HCT116 (cell line): ENCODE measurements around the gene KLF16. TPM values are rescaled to one million over a fixed set of nuclear protein-coding genes. Genes with fewer than 3 reads are reported as not detected.

Experiments
- ATAC-seq: fragments of 200-7000 bp; cut with Tn5 transposase; 2 replicates; pipeline ENCODE4 v1.9.1; 2020; ENCODE audit warnings: mild to moderate bottlenecking, moderate library complexity
- BruUV-seq: library from RNA; stranded (reverse); fragments of 400-500 nt; replicated peaks from 2 replicates; lab custom pipeline; 2021; lab: Mats Ljungman, UMichigan
- CTCF ChIA-PET: fragments of 300-600 bp; sonication (Branson Sonifier 250); formaldehyde crosslinking; loops from one replicate; lab custom pipeline; 2021; ENCODE audit warnings: antibody characterized with exemption; lab: Charles Lee
- POLR2A ChIA-PET: fragments of 300-600, 350-600 bp; sonication (Branson Sonifier 250); formaldehyde crosslinking; loops from one replicate; lab custom pipeline; 2021; ENCODE audit warnings: antibody characterized with exemption; lab: Charles Lee
- RAD21 ChIA-PET, 2 experiments: fragments of 300-600 bp; sonication (Branson Sonifier 250); formaldehyde crosslinking; loops; one replicate each; lab custom pipeline; 2023; ENCODE audit warnings: low total read pairs in 2 of 2; ENCODE audit not compliant: uncharacterized antibody in 2 of 2, unreplicated experiment in 2 of 2, low non-redundant PET in 1 of 2; lab: Charles Lee
- DNase-seq: peaks from one replicate; pipeline ENCODE4 v3.0.0-alpha.2; 2010; ENCODE audit warnings: low read depth, low spot score
- H2AFZ ChIP-seq: fragments of 200-600 bp; shearing (Covaris generic), sonication (generic); 2 replicates; pipeline ENCODE4 v1.6.1; 2017; ENCODE audit warnings: low read depth, mixed run types, mixed read lengths, antibody characterized with exemption, low read length; ENCODE audit not compliant: poor library complexity, severe bottlenecking
- H3K27ac ChIP-seq: 2 replicates; pipeline ENCODE4 v1.5.1; 2012; ENCODE audit warnings: low read depth, low read length
- H3K27me3 ChIP-seq: fragments of 200-600 bp; sonication (generic); 2 replicates; pipeline ENCODE4 v1.6.1; 2016; ENCODE audit warnings: mixed run types, low read length, mixed read lengths; ENCODE audit not compliant: insufficient read depth
- H3K36me3 ChIP-seq, 2 experiments: fragments of 200-500 bp in 1 of 2; fragments of 200-600 bp in 1 of 2; sonication (Bioruptor generic) in 1 of 2; sonication (generic) in 1 of 2; 2 replicates each; pipeline versions ENCODE4 v1.5.1 to v1.6.1; 2014 to 2016; ENCODE audit warnings: low read length in 2 of 2, inconsistent platforms in 1 of 2, mixed read lengths in 1 of 2, mixed run types in 1 of 2; ENCODE audit not compliant: insufficient read depth in 2 of 2, control insufficient read depth in 1 of 2
- H3K4me1 ChIP-seq, 2 experiments: fragments of 200-600 bp in 1 of 2; sonication (generic) in 1 of 2; 2 replicates each; pipeline versions ENCODE4 v1.5.1 to v1.6.1; 2012 to 2017; ENCODE audit warnings: low read length in 2 of 2, inconsistent platforms in 1 of 2, mild to moderate bottlenecking in 1 of 2, mixed read lengths in 1 of 2, mixed run types in 1 of 2, moderate library complexity in 1 of 2; ENCODE audit not compliant: insufficient read depth in 2 of 2, control insufficient read depth in 1 of 2
- H3K4me2 ChIP-seq: fragments of 200-600 bp; sonication (generic); 2 replicates; pipeline ENCODE4 v1.6.1; 2017; ENCODE audit warnings: mixed run types, low read length, mixed read lengths
- H3K4me3 ChIP-seq, 2 experiments: fragments of 200-600 bp in 1 of 2; sonication (generic) in 1 of 2; replicated peaks in 1 of 2; 2 replicates each; pipeline ENCODE4 v1.5.1; 2011 to 2016; ENCODE audit warnings: low read length in 2 of 2, control low read depth in 1 of 2, low read depth in 1 of 2, mild to moderate bottlenecking in 1 of 2, mixed read lengths in 1 of 2, mixed run types in 1 of 2
- H3K79me2 ChIP-seq: fragments of 200-600 bp; sonication (generic); 2 replicates; pipeline ENCODE4 v1.6.1; 2017; ENCODE audit warnings: mild to moderate bottlenecking, mixed run types, low read length, moderate library complexity, mixed read lengths; ENCODE audit not compliant: insufficient read depth
- H3K9ac ChIP-seq: fragments of 200-600 bp; sonication (generic); 2 replicates; pipeline ENCODE4 v1.6.1; 2016; ENCODE audit warnings: low read length, mixed read lengths
- H3K9me2 ChIP-seq: fragments of 200-600 bp; sonication (generic), shearing (Covaris generic); 2 replicates; pipeline ENCODE4 v1.6.1; 2017; ENCODE audit warnings: mixed run types, mild to moderate bottlenecking, moderate library complexity; ENCODE audit not compliant: insufficient read depth
- H3K9me3 ChIP-seq, 2 experiments: fragments of 200-500 bp in 1 of 2; fragments of 200-600 bp in 1 of 2; sonication (Bioruptor generic) in 1 of 2; sonication (generic) in 1 of 2; 2 replicates each; pipeline ENCODE4 v1.6.1; 2014 to 2017; ENCODE audit warnings: low read length in 2 of 2, mixed read lengths in 2 of 2, inconsistent platforms in 1 of 2, low read depth in 1 of 2, mild to moderate bottlenecking in 1 of 2, mixed run types in 1 of 2, moderate library complexity in 1 of 2; ENCODE audit not compliant: control insufficient read depth in 1 of 2, insufficient read depth in 1 of 2
- H4K20me1 ChIP-seq: fragments of 200-600 bp; sonication (generic), shearing (Covaris generic); 2 replicates; pipeline ENCODE4 v1.6.1; 2017; ENCODE audit warnings: mixed run types, mild to moderate bottlenecking, moderate library complexity; ENCODE audit not compliant: insufficient read depth
- CTCF ChIP-seq, 3 experiments: fragments of 200-600 bp in 1 of 3; sonication (generic) in 1 of 3; IDR thresholded peaks in 2 of 3; conservative IDR thresholded peaks in 1 of 3; 2 replicates each; pipeline ENCODE4 v1.5.1; 2012 to 2017; ENCODE audit warnings: low read depth in 2 of 3, low read length in 2 of 3, antibody characterized with exemption in 1 of 3, borderline replicate concordance in 1 of 3, control low read depth in 1 of 3, mild to moderate bottlenecking in 1 of 3, mixed read lengths in 1 of 3, mixed run types in 1 of 3, moderate library complexity in 1 of 3; ENCODE audit not compliant: insufficient read depth in 1 of 3
- EGR1 ChIP-seq: IDR thresholded peaks from 2 replicates; pipeline ENCODE4 v1.6.1; 2012; ENCODE audit warnings: low read depth
- EZH2 ChIP-seq: fragments of 200-600 bp; sonication (generic); IDR thresholded peaks from 2 replicates; pipeline ENCODE4 v1.6.1; 2017; ENCODE audit warnings: antibody characterized with exemption, mixed run types
- EZH2phosphoT487 ChIP-seq: fragments of 200-600 bp; IDR thresholded peaks from 2 replicates; pipeline ENCODE4 v1.6.1; 2018; ENCODE audit warnings: antibody characterized with exemption, borderline replicate concordance
- JUND ChIP-seq: IDR thresholded peaks from 2 replicates; pipeline ENCODE4 v1.6.1; 2012
- REST ChIP-seq: IDR thresholded peaks from 2 replicates; pipeline ENCODE4 v1.6.1; 2012; ENCODE audit warnings: low read depth
- SIN3A ChIP-seq: IDR thresholded peaks from 2 replicates; pipeline ENCODE4 v1.6.1; 2012; ENCODE audit warnings: low read depth
- SRF ChIP-seq: IDR thresholded peaks from 2 replicates; pipeline ENCODE4 v1.6.1; 2012; ENCODE audit warnings: low read depth
- ZBTB33 ChIP-seq: IDR thresholded peaks from 2 replicates; pipeline ENCODE4 v1.6.1; 2011; ENCODE audit warnings: mild to moderate bottlenecking, low read length, moderate library complexity; ENCODE audit not compliant: insufficient replicate concordance; ENCODE audit errors: extremely low read depth
- ZFX ChIP-seq: fragments of 450-650 bp; IDR thresholded peaks from 2 replicates; pipeline ENCODE4 v1.6.1; 2017
- ZNF274 ChIP-seq: fragments of 200-500 bp; sonication (Bioruptor generic); IDR thresholded peaks from 2 replicates; pipeline ENCODE4 v1.6.1; 2014; ENCODE audit warnings: mild to moderate bottlenecking, low read depth, low read length, inconsistent platforms
- intact Hi-C: fragments of 100-400 bp; cut with micrococcal nuclease; formaldehyde crosslinking; loops from 2 replicates; pipeline ENCODE4 v1.10.0; 2022
- total RNA-seq: library from RNA; stranded (reverse); gene quantifications from one replicate; pipeline ENCODE4 v1.2.1, GENCODE V29; 2021; ENCODE audit not compliant: unreplicated experiment

KLF16 gene
- total RNA-seq, 1 experiment from 2014 or later = 64.3 TPM

GRCh38 chr19:1847684-1848398 is 15.5 kb downstream of the KLF16 start:
- peak overlapping the region; percentile 88 for H3K9ac ChIP-seq
- H3K9me2 ChIP-seq = no peaks in the 10 kb centered on the region
- peak overlapping the region; percentile 94 for H3K4me2 ChIP-seq
- ChIA-PET CTCF (no interaction called here), RAD21 (no interaction called here), POLR2A (no interaction called here)
- intact Hi-C loops = no loop called here
- peak overlapping the region; percentile 99 for H3K27ac ChIP-seq
- no peaks in the 10 kb centered on the region for H3K27me3 ChIP-seq
- H3K36me3 ChIP-seq = peaks cover 0 to 8% of the 10 kb centered on the region in 2 experiments; a peak in 1 of 4 replicates
- ATAC-seq (peak; percentile 48), DNase-seq (no peak)
- H3K4me1 ChIP-seq = peaks cover 28 to 38% of the 10 kb centered on the region in 2 experiments
- H3K9me3 ChIP-seq = no peaks in the 10 kb centered on the region
- H2AFZ ChIP-seq = no peak overlapping the region
- peak overlapping the region; percentile 88 to 98 for H3K4me3 ChIP-seq
- peaks cover 15% of the 10 kb centered on the region; the same call in 1 of the 2 replicates for H4K20me1 ChIP-seq
- H3K79me2 ChIP-seq = peaks cover 71% of the 10 kb centered on the region
- TF ChIP-seq ZNF274 = no peak
- peak; percentile 95; the same call in 1 of the 2 replicates for TF ChIP-seq ZFX
- TF ChIP-seq, all 23 proteins: peak for 1
- BruUV-seq = no TSS peak

- H3K27me3 ChIP-seq = no peaks in the 10 kb centered on the region
- H3K9me3 ChIP-seq = no peaks in the 10 kb centered on the region
- intact Hi-C loops = no loop called here
- no peak overlapping the region for H2AFZ ChIP-seq
- ChIA-PET CTCF (no interaction called here), RAD21 (no interaction called here), POLR2A (no interaction called here)
- ATAC-seq (no peak), DNase-seq (no peak)
- H3K9me2 ChIP-seq = no peaks in the 10 kb centered on the region
- H3K27ac ChIP-seq = peak overlapping the region; percentile 99
- peak overlapping the region; percentile 88 to 98 for H3K4me3 ChIP-seq
- TSS peak; percentile 63 for BruUV-seq
- H4K20me1 ChIP-seq = peaks cover 15% of the 10 kb centered on the region; the same call in 1 of the 2 replicates
- peaks cover 0 to 8% of the 10 kb centered on the region in 2 experiments; a peak in 1 of 4 replicates for H3K36me3 ChIP-seq
- H3K4me2 ChIP-seq = peak overlapping the region; percentile 94
- H3K79me2 ChIP-seq = peaks cover 71% of the 10 kb centered on the region
- peak overlapping the region; percentile 88 for H3K9ac ChIP-seq
- H3K4me1 ChIP-seq = peaks cover 24 to 33% of the 10 kb centered on the region in 2 experiments
- no peak for TF ChIP-seq CTCF (IDR thresholded peaks at IDR 0.05 in 2 of 3, conservative IDR thresholded peaks at IDR 0.05 in 1 of 3; ENCODE audit: borderline replicate concordance in 1 of 3, insufficient read depth in 1 of 3, low read depth in 2 of 3, low read length in 2 of 3)
- no peak for TF ChIP-seq EGR1
- TF ChIP-seq EZH2 = no peak
- no peak for TF ChIP-seq SRF
- no peak for TF ChIP-seq REST
- no peak for TF ChIP-seq SIN3A
- TF ChIP-seq ZBTB33 = no peak
- no peak for TF ChIP-seq JUND
- TF ChIP-seq EZH2phosphoT487 = no peak
These were observed 16.1 kb downstream of the KLF16 start for GRCh38 chr19:1847348-1847683.
